ENCODE data around the gene TPM3. TPM values are rescaled to one million over a fixed set of nuclear protein-coding genes. Genes with fewer than 3 reads are reported as not detected.

Gene TPM3
- total and polyA plus RNA-seq, 2 donors (not counting 1 experiment from before 2014, with no cell fraction given): 186 to 300 TPM

- H3K27ac ChIP-seq (ENCODE audit: low read length in 2 of 2): peak within 1 kb of the TSS; percentile 98 to 100
- Mint-ChIP-seq H3K9me3 (ENCODE audit: insufficient read depth) (no peaks in the 10 kb centered on the region), H3K4me3 (peak within 1 kb of the TSS; percentile 97), H3K27ac (peak within 1 kb of the TSS; percentile 97), H3K27me3 (no peaks in the 10 kb centered on the region), H3K4me1 (peaks cover 66% of the 10 kb centered on the region)
- no peaks in the 10 kb centered on the region for H3K27me3 ChIP-seq (replicated peaks in 1 of 4; ENCODE audit: control extremely low read depth in 1 of 4, control insufficient read depth in 3 of 4, insufficient read depth in 4 of 4, low read length in 3 of 4)
- H3K4me1 ChIP-seq (ENCODE audit: control insufficient read depth in 2 of 2, insufficient read depth in 2 of 2, low read length in 2 of 2): peaks cover 34 to 39% of the 10 kb centered on the region in 2 donors
- intact Hi-C loops (cut with micrococcal nuclease): loop anchor here (1.0 to 2.0 kb wide), 5 partner anchors 37 to 298 kb away; partner anchors contain the start of genes DENND4B, GATAD2B and HAX1
- H3K9me3 ChIP-seq (ENCODE audit: control extremely low read depth in 1 of 3, control insufficient read depth in 2 of 3, insufficient read depth in 1 of 3, low read length in 2 of 3): no peaks in the 10 kb centered on the region
- H4K20me1 ChIP-seq (ENCODE audit: control insufficient read depth, insufficient read depth, low read length, poor library complexity, severe bottlenecking): peaks cover 31% of the 10 kb centered on the region
- no peak for TF ChIP-seq CTCF (IDR thresholded peaks at IDR 0.05)
- no peak for TF ChIP-seq EZH2 (IDR thresholded peaks at IDR 0.05; ENCODE audit: borderline replicate concordance, insufficient read depth, low read depth, low read length, poor library complexity, severe bottlenecking)
- H2AFZ ChIP-seq (ENCODE audit: insufficient read depth, low read depth, low read length, poor library complexity, severe bottlenecking): peak within 1 kb of the TSS; percentile 95
- H3K79me2 ChIP-seq (ENCODE audit: control insufficient read depth, insufficient read depth, low read length): peaks cover 94% of the 10 kb centered on the region
- ATAC-seq (ENCODE audit: low read depth): peak; percentile 83
- POLR2A ChIA-PET: interaction anchor here (0.5 to 2.3 kb wide), 16 partner anchors 16 to 1195 kb away, joined by 3 to 10 read pairs (median 3); partner anchors contain the start of genes CHTOP, PMVK, RPS27 and S100A6
- peak; percentile 100 for DNase-seq
- peaks cover 1 to 25% of the 10 kb centered on the region in 2 experiments for H3K36me3 ChIP-seq (replicated peaks in 1 of 2; ENCODE audit: control extremely low read depth in 1 of 2, control insufficient read depth in 1 of 2, extremely low read depth in 1 of 2, insufficient read depth in 2 of 2, low read length in 1 of 2)
- peak within 1 kb of the TSS; percentile 86 for H3K4me2 ChIP-seq (replicated peaks; ENCODE audit: low read depth, low read length, poor library complexity, severe bottlenecking)
- under 1% methylated on average over 65 of the region's 73 CpGs for WGBS (ENCODE audit: insufficient coverage)
- peak within 1 kb of the TSS; percentile 92 to 99 (median 95) for H3K4me3 ChIP-seq (ENCODE audit: control extremely low read depth in 1 of 5, extremely low read depth in 1 of 5, insufficient read depth in 1 of 5, low read depth in 2 of 5, low read length in 4 of 5)
- peak within 1 kb of the TSS; percentile 100 for H3K9ac ChIP-seq (ENCODE audit: low read length)
- CTCF ChIA-PET: interaction anchor here (0.6 to 3.4 kb wide), 4 partner anchors 21 to 113 kb away, joined by 3 to 14 read pairs (median 6); no protein-coding TSS in a partner anchor
These were observed 28.4 kb upstream of the TPM3 start, which contains the start of gene UBAP2L for GRCh38 chr1:154220071-154220969. UBAP2L (plus strand) TSS chr1:154220955; CDS start chr1:154225124, 4,169 bp downstream.
